Measurements from ENCODE around the gene FBXO39. TPM values are rescaled to one million over a fixed set of nuclear protein-coding genes. Genes with fewer than 3 reads are reported as not detected.

FBXO39 gene
- total and polyA plus RNA-seq, 2 of the 4 experiments (the other 2 are of a cell fraction): not detected

- no peak for ATAC-seq (ENCODE audit: low read depth)
- no peak overlapping the region for H3K56ac ChIP-seq (ENCODE audit: extremely low read depth, insufficient read depth, low read length)
- dilution Hi-C loops (cut with HindIII; ENCODE audit: low sequenced_read_pairs, unreplicated experiment) (no loop called here), intact Hi-C loops (cut with micrococcal nuclease) (loop anchor here (10.0 kb wide), 1 partner anchor 92 kb away; no protein-coding TSS in a partner anchor), in situ Hi-C loops (cut with MboI; ENCODE audit: low sequenced_read_pairs) (no loop called here)
- H3K18ac ChIP-seq (ENCODE audit: low read depth, low read length): no peak overlapping the region
- H3K79me1 ChIP-seq (ENCODE audit: low read depth in 1 of 2, low read length in 2 of 2): no peaks in the 10 kb centered on the region
- H3K9me3 ChIP-seq (ENCODE audit: control insufficient read depth, insufficient read depth, low read length): no peaks in the 10 kb centered on the region
- H3K4me1 ChIP-seq (ENCODE audit: control insufficient read depth, insufficient read depth, low read length): peaks cover 15% of the 10 kb centered on the region
- no peak overlapping the region for H2AK9ac ChIP-seq (replicated peaks; ENCODE audit: low read depth, low read length, poor library complexity)
- DNase-seq: no peak
- H3K23ac ChIP-seq (ENCODE audit: low read depth, low read length): no peak overlapping the region
- H3K9ac ChIP-seq (ENCODE audit: low read depth, low read length): no peak overlapping the region
- H2BK120ac ChIP-seq (ENCODE audit: low read depth, low read length): no peak overlapping the region
- H4K91ac ChIP-seq (ENCODE audit: insufficient read depth, low read depth, low read length): peak overlapping the region; percentile 66; the same call in 1 of the 2 replicates
- ChIA-PET POLR2A (ENCODE audit: unreplicated experiment) (no interaction called here), CTCF (no interaction called here)
- no peak overlapping the region for H3K27ac ChIP-seq (ENCODE audit: insufficient read depth, low read length)
- no peaks in the 10 kb centered on the region for H4K20me1 ChIP-seq (ENCODE audit: insufficient read depth, low read length)
- no peaks in the 10 kb centered on the region for H3K27me3 ChIP-seq (ENCODE audit: control insufficient read depth, insufficient read depth, low read length)
- H2BK5ac ChIP-seq (ENCODE audit: low read depth, low read length, poor library complexity, severe bottlenecking): no peak overlapping the region
- H2AK5ac ChIP-seq (ENCODE audit: low read depth, low read length): no peak overlapping the region
- BruUV-seq (replicated peaks): no TSS peak
- H4K5ac ChIP-seq (ENCODE audit: low read depth, low read length): no peak overlapping the region
- no peak overlapping the region; a peak in 1 of 4 replicates for H4K8ac ChIP-seq (ENCODE audit: low read depth in 2 of 2, low read length in 2 of 2)
- no peaks in the 10 kb centered on the region for H3K36me3 ChIP-seq (ENCODE audit: control insufficient read depth, insufficient read depth, low read length)
- H2BK15ac ChIP-seq (ENCODE audit: low read depth, low read length): no peak overlapping the region
- no peak overlapping the region for H2AFZ ChIP-seq (replicated peaks; ENCODE audit: low read length, poor library complexity)
- H3K4ac ChIP-seq (ENCODE audit: low read depth, low read length): 0 out of 2 replicates have a peak overlapping the region, but pooled peaks have one; percentile 3
- no peak overlapping the region for H2BK20ac ChIP-seq (ENCODE audit: low read depth, low read length)
- TF ChIP-seq RFX5 (IDR thresholded peaks at IDR 0.05; ENCODE audit: low read depth, low read length) (no peak), CEBPB (IDR thresholded peaks at IDR 0.05; ENCODE audit: low read depth, low read length) (no peak), RCOR1 (IDR thresholded peaks at IDR 0.05; ENCODE audit: insufficient replicate concordance, low read length) (no peak), NFE2L2 (IDR thresholded peaks at IDR 0.05; ENCODE audit: low read depth, low read length) (no peak), ELK1 (IDR thresholded peaks at IDR 0.05; ENCODE audit: borderline replicate concordance, low read depth, low read length) (no peak), BHLHE40 (IDR thresholded peaks at IDR 0.05; ENCODE audit: low read depth, low read length) (no peak), CTCF (conservative IDR thresholded peaks at IDR 0.05; ENCODE audit: low read depth, low read length) (no peak), CHD1 (IDR thresholded peaks at IDR 0.05; ENCODE audit: low read depth, low read length) (no peak), FOS (IDR thresholded peaks at IDR 0.05; ENCODE audit: low read depth, low read length) (no peak), MXI1 (IDR thresholded peaks at IDR 0.05; ENCODE audit: borderline replicate concordance, low read depth, low read length) (no peak), USF2 (IDR thresholded peaks at IDR 0.05; ENCODE audit: low read depth, low read length) (no peak)
- no CpG with 5 or more reads among the region's 13 CpGs for WGBS, 2 experiments (ENCODE audit: extremely low coverage in 2 of 2, insufficient read length in 1 of 2)
- no peak overlapping the region for H3K4me3 ChIP-seq (ENCODE audit: insufficient read depth, low read depth, low read length)
- H3K9me1 ChIP-seq (ENCODE audit: insufficient read depth, low read length): peaks cover 12% of the 10 kb centered on the region
- H3K4me2 ChIP-seq (ENCODE audit: low read depth, low read length): no peak overlapping the region
- no peak overlapping the region for H3K14ac ChIP-seq (replicated peaks; ENCODE audit: low read depth, low read length)
These were observed 19.5 kb upstream of the FBXO39 start for GRCh38 chr17:6756425-6757031.
